ENCODE data around the gene C22orf15. TPM values are rescaled to one million over a fixed set of nuclear protein-coding genes. Genes with fewer than 3 reads are reported as not detected.

Gene C22orf15
- total and polyA plus RNA-seq, 9 of the 15 experiments (the other 6 are each of a cell fraction or from before 2014, with no cell fraction given): 0.07 TPM; not detected in 8

GRCh38 chr22:23716811-23717801, 45.7 kb upstream of the C22orf15 start (continued):
- TF ChIP-seq CHAMP1 (IDR thresholded peaks at IDR 0.05) (no peak), FOXJ3 (CRISPR knock-in tag; IDR thresholded peaks at IDR 0.05) (no peak), KDM2B (CRISPR knock-in tag; IDR thresholded peaks at IDR 0.05) (no peak), SMARCB1 (IDR thresholded peaks at IDR 0.05; ENCODE audit: insufficient read length, low read depth) (no peak), HMGN3 (IDR thresholded peaks at IDR 0.05; ENCODE audit: borderline replicate concordance, extremely low read depth, insufficient read length, low read depth, low read length) (peak; percentile 58), E2F1 (CRISPR knock-in tag; IDR thresholded peaks at IDR 0.05) (peak; percentile 8; the same call in 1 of the 2 replicates), BMI1 (IDR thresholded peaks at IDR 0.05; ENCODE audit: low read length) (no peak), NCOA6 (IDR thresholded peaks at IDR 0.05) (peak; percentile 94), BRCA1 (IDR thresholded peaks at IDR 0.05) (no peak), BRCA1 (CRISPR knock-in tag; IDR thresholded peaks at IDR 0.05) (no peak), RBM17 (IDR thresholded peaks at IDR 0.05; ENCODE audit: borderline replicate concordance, low read depth, low read length) (no peak), ZNF253 (CRISPR knock-in tag; conservative IDR thresholded peaks at IDR 0.05) (no peak), BCOR (IDR thresholded peaks at IDR 0.05) (peak; percentile 37), CBFA2T2 (conservative IDR thresholded peaks at IDR 0.05) (peak; percentile 40), KLF10 (CRISPR knock-in tag; IDR thresholded peaks at IDR 0.05) (no peak)
- TF ChIP-seq, protein P1, sequence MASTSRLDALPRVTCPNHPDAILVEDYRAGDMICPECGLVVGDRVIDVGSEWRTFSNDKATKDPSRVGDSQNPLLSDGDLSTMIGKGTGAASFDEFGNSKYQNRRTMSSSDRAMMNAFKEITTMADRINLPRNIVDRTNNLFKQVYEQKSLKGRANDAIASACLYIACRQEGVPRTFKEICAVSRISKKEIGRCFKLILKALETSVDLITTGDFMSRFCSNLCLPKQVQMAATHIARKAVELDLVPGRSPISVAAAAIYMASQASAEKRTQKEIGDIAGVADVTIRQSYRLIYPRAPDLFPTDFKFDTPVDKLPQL (IDR thresholded peaks at IDR 0.05; ENCODE audit: extremely low read depth, insufficient read length): no peak
- TF ChIP-seq, protein P2, sequence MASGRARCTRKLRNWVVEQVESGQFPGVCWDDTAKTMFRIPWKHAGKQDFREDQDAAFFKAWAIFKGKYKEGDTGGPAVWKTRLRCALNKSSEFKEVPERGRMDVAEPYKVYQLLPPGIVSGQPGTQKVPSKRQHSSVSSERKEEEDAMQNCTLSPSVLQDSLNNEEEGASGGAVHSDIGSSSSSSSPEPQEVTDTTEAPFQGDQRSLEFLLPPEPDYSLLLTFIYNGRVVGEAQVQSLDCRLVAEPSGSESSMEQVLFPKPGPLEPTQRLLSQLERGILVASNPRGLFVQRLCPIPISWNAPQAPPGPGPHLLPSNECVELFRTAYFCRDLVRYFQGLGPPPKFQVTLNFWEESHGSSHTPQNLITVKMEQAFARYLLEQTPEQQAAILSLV (tag; IDR thresholded peaks at IDR 0.05): no peak
- TF ChIP-seq, protein P3, sequence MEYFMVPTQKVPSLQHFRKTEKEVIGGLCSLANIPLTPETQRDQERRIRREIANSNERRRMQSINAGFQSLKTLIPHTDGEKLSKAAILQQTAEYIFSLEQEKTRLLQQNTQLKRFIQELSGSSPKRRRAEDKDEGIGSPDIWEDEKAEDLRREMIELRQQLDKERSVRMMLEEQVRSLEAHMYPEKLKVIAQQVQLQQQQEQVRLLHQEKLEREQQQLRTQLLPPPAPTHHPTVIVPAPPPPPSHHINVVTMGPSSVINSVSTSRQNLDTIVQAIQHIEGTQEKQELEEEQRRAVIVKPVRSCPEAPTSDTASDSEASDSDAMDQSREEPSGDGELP (CRISPR knock-in tag; IDR thresholded peaks at IDR 0.05; ENCODE audit: borderline replicate concordance): peak; percentile 84
